Stimulated activated effector memory CD8-positive, alpha-beta T cell treated with anti-CD3 and anti-CD28 coated beads, Interleukin-12 subunit alpha, Interleukin-12 subunit beta, amount 100 ng/mL, for 72 hours (primary cell): Measurements from ENCODE around the gene LRRC73.
A peak's percentile ranks its signal among the peaks of the same experiment; 100 is the strongest.
"Not testable (repeated sequence)": the region's sequence is repeated elsewhere in the genome, so short reads cannot be mapped to it uniquely, and the experiment has no call there.

ENCODE experiments used
- ATAC-seq: fragments of 150-1000 bp; cut with Tn5 transposase; 2 replicates; pipeline ENCODE4 v1.10.0; 2021
- DNase-seq, 2 donors: peaks; one replicate each; pipeline ENCODE4 v3.0.0; 2021 to 2022; ENCODE audit warnings: low spot score in 2 of 2
- H3K27ac Mint-ChIP-seq: one replicate; pipeline ENCODE4 v1.8.0; 2022; ENCODE audit warnings: mild to moderate bottlenecking, mixed read lengths
- H3K36me3 Mint-ChIP-seq: one replicate; pipeline ENCODE4 v1.8.0; 2022; ENCODE audit warnings: mild to moderate bottlenecking, mixed read lengths
- H3K4me1 Mint-ChIP-seq: one replicate; pipeline ENCODE4 v1.8.0; 2022; ENCODE audit warnings: mixed read lengths
- H3K4me3 Mint-ChIP-seq: one replicate; pipeline ENCODE4 v1.8.0; 2022; ENCODE audit warnings: mild to moderate bottlenecking, mixed read lengths
- H3K9me3 Mint-ChIP-seq: one replicate; pipeline ENCODE4 v1.8.0; 2022; ENCODE audit warnings: mixed read lengths

Gene LRRC73

DNA sequence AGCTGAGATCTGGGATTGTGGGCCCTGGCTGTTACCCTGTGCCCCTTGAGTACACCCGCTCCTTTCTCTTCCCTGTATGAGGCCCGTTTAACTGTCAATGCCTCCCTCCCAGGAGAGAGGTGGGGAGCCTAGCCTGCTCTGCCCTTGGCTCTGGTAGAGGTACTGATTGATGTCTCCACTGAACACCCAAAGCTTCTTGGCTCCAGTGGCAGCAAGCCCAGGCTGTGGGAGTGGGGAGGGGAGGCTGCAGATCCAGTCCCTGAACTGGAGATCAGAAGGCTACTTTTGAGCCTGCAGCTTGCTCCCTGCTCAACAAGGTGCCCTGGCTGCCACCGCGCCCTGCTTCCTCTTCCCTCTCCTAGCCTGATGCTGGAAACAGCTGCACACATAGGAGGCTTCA lies 7.5 kb downstream of the LRRC73 start:
- no peak overlapping the region for H3K4me3 Mint-ChIP-seq
- peaks cover 18% of the 10 kb centered on the region for H3K4me1 Mint-ChIP-seq
- H3K27ac Mint-ChIP-seq: peak overlapping the region; percentile 71
- H3K9me3 Mint-ChIP-seq: no peaks in the 10 kb centered on the region
- DNase-seq: no peak
- ATAC-seq: no peak
- H3K36me3 Mint-ChIP-seq: peaks cover 74% of the 10 kb centered on the region

DNA sequence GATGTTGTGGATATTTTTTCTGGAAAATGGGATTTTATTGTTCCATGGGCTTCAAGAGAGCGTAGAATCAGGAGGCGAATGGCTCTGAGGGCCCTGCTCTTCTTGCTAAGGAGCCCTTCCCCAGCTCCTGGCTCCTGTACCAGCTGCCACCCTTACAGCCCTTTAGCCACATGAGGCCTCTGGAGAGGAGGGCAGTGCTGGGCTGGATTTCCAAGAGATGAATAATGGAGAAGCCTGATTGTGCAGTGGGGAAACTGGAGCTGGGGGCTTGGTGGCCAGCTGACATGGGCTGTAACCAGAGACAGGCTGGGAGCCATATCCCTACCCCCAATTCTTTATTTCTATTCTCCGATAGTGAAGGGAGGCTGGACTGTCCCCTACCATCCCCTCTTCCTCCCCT lies 9.2 kb downstream of the LRRC73 start:
- H3K4me3 Mint-ChIP-seq: no peak overlapping the region
- ATAC-seq (no peak), DNase-seq (no peak)
- peak overlapping the region; percentile 53 for H3K27ac Mint-ChIP-seq
- peaks cover 74% of the 10 kb centered on the region for H3K36me3 Mint-ChIP-seq
- H3K9me3 Mint-ChIP-seq: no peaks in the 10 kb centered on the region
- peaks cover 2% of the 10 kb centered on the region for H3K4me1 Mint-ChIP-seq

DNA sequence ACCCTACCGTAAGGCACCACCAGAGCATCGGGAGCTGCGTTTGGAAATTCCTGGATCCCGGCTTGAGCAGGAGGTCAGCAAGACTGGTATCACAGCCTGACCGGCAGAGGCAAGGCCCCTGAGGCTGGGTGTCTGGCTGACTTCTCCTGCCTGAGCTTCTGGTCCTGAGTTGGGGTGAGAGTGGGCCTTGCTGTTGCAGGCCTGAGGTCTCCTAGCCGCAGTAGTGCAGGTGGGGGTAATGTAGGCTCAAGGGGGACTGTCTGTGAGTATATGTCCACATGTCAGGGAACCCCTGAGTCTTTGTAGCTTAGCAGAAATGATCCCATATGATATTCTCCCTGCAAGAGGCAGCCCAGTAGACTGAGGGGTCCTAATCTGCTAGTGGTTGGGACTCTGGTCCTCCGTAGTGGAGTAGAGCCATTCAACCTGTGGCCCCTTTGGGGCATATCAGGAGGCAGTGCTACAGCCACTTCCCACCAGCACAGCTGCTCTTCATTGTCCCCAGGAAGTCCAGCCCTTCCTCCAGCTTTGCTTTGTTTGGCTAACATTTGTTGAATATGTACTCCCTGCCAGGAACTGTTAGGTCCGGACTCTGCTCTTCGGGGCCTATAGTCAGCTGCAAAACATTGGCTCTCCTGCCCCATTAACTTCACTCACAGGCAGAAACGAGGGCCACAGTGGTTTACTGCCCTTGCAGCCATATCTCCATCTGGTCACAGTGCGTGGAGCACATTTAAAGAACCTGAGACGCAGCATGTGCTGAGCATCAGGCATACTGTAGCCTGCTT lies 10.9 kb downstream of the LRRC73 start:
- no peak for ATAC-seq
- no peaks in the 10 kb centered on the region for H3K9me3 Mint-ChIP-seq
- no peak overlapping the region for H3K4me3 Mint-ChIP-seq
- DNase-seq: no peak
- no peak overlapping the region for H3K27ac Mint-ChIP-seq
- H3K4me1 Mint-ChIP-seq: peaks cover 19% of the 10 kb centered on the region
- H3K36me3 Mint-ChIP-seq: peaks cover 66% of the 10 kb centered on the region

DNA sequence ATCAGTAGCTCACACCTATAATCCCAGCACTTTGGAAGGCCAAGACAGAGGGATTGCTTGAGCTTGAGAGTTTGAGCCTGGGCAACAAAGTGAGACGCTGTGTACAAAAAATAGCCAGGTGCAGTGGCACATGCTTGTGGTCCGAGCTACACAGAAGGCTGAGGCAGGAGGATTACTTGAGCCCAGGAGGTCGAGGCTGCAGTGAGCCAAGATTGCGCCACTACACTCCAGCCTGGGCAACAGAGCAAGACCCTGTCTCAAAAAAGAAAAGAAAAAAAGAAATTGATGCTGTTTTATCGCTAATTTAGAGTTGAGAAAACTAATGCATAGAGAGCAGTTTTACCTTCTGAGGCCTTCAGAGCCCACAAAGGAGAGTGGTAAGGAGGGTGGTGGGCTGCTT lies 11.9 kb downstream of the LRRC73 start:
- not testable (repeated sequence) for H3K4me3 Mint-ChIP-seq, H3K9me3 Mint-ChIP-seq, DNase-seq, ATAC-seq, H3K27ac Mint-ChIP-seq
- H3K4me1 Mint-ChIP-seq: peaks cover 25% of the 10 kb centered on the region
- peaks cover 58% of the 10 kb centered on the region for H3K36me3 Mint-ChIP-seq

DNA sequence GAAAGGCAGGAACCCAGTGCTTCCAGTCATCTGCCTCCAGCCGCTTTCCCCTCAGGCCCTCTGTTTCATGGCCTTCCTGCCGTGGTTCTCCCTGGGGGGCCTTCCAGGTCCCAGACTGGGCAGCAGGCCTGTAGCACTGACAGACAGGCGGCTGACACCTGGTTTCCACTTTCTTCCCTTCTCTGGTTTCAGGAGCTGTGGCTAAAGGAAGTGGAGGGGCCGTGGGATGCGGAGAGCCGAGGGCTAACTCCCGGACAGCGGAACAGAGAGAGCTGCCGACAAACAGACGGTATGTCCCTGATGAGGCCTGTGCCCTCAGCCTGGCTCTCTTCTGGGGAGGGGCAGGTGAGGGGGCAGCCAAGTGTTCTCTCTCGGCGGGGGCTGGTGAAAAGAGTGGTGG lies 12.5 kb downstream of the LRRC73 start:
- peak overlapping the region; percentile 76 for H3K27ac Mint-ChIP-seq
- peaks cover 54% of the 10 kb centered on the region for H3K36me3 Mint-ChIP-seq
- DNase-seq (no peak), ATAC-seq (no peak)
- no peaks in the 10 kb centered on the region for H3K9me3 Mint-ChIP-seq
- no peak overlapping the region for H3K4me3 Mint-ChIP-seq
- H3K4me1 Mint-ChIP-seq: peaks cover 26% of the 10 kb centered on the region

DNA sequence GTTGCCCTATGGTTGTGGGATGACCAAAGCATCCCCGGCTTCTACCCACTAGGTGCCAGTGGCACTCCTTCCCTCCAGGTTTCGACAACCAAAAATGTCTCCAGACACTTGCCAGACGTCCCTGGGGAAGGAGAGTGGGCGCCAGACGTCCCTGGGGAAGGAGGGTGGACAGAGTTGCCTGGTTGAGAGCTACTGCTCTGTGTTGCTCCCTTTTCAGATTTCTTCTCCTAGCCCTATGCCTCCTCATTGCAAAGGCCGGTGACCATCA lies 13.1 kb downstream of the LRRC73 start:
- peaks cover 52% of the 10 kb centered on the region for H3K36me3 Mint-ChIP-seq
- H3K4me3 Mint-ChIP-seq: no peak overlapping the region
- no peaks in the 10 kb centered on the region for H3K9me3 Mint-ChIP-seq
- H3K4me1 Mint-ChIP-seq: peaks cover 32% of the 10 kb centered on the region
- peak overlapping the region; percentile 76 for H3K27ac Mint-ChIP-seq
- DNase-seq (no peak), ATAC-seq (no peak)

DNA sequence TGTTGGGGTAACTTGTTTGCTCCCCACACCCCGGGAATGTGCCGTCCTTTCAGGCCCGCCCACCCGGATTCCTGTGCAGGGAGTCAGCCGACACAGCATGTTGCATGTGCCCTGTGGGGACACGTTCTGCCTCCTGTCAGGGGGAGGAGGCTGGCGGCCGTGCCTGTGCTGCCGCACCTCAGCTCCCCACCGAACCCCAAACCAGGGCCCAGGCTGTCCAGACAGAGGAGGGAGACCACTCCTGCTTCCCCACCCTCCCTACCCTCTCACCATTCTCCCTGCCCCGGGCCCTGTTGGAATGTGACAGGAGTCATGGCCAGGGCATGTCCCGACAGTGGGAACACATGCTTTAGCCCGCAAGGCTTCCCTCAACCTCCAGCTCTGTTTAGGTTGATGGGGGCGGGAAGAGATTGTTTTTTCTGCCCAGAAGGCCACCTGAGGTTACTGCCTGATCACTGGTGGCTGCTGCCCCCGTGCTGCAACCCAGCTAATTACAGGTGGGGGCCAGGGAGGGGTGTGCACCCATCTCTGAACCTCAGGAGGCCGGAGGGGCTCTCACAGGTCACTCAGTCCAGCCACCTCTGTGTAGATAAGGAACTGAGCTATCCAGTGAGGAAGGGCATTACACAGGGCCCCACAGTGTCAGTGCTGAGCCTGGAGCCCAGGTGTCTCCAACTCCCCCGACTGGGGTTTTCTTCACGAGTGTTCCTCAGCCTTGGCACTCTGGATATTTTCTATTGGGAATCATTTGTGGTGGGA lies 13.6 kb downstream of the LRRC73 start:
- Mint-ChIP-seq H3K27ac (peak overlapping the region; percentile 76), H3K4me1 (peaks cover 32% of the 10 kb centered on the region)

DNA sequence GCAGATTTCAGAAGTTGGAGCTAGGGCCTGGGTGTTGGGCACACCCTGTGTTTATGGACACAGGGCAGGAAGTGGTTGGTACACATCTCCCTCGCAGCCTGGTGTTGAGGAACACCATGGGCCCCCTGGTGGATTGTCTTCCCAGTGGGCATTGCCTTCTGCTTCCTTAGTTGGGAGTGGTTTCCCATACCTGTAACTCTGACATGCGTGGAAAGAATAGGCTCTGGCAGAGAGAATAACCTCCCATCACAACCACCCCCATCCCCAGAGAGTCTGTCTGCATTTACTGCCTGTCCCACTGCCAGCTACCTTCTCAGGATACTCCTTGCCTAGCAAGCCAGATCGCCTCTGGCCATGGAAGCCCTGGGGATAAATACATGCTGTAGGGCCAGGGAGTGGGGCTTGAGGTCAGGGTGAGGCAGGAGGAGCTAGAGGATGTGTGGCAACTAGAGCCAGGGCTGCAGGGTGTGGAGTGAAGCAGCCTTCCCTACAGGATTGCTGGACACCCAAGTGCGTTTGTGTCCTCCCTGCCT lies 14.7 kb downstream of the LRRC73 start:
- Mint-ChIP-seq H3K36me3 (peaks cover 36% of the 10 kb centered on the region), H3K9me3 (no peaks in the 10 kb centered on the region), H3K4me3 (peak overlapping the region; percentile 14), H3K27ac (peak overlapping the region; percentile 91), H3K4me1 (peaks cover 32% of the 10 kb centered on the region)
- no peak for DNase-seq
- ATAC-seq: peak; percentile 48

More for the DNA sequence above, 13.6 kb downstream of the LRRC73 start:
- Mint-ChIP-seq H3K36me3 (peaks cover 47% of the 10 kb centered on the region), H3K9me3 (no peaks in the 10 kb centered on the region), H3K4me3 (no peak overlapping the region)
- DNase-seq: no peak
- no peak for ATAC-seq

DNA sequence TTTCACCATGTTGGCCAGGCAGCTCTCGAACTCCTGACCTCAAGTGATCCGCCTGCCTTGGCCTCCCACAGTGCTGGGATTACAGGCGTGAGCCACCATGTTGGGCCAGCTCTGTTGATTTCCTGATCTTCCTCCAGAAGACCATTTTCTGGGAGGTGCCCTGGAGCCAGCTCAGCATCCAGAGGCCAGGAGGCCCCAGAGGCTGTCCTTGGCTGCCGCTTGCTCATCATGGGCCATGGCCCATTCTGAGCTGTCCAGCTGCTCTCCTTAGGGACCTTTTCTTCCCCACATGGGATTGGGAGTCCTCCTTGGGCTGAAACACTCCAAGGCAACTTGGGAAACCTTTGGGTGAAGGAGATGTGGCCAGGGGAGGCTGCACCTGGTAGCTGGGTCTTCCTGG lies 15.4 kb downstream of the LRRC73 start:
- H3K4me1 Mint-ChIP-seq: peaks cover 32% of the 10 kb centered on the region
- peak overlapping the region; percentile 14 for H3K4me3 Mint-ChIP-seq
- H3K27ac Mint-ChIP-seq: peak overlapping the region; percentile 91
- DNase-seq (no peak), ATAC-seq (no peak)
- H3K9me3 Mint-ChIP-seq: no peaks in the 10 kb centered on the region
- H3K36me3 Mint-ChIP-seq: peaks cover 35% of the 10 kb centered on the region

DNA sequence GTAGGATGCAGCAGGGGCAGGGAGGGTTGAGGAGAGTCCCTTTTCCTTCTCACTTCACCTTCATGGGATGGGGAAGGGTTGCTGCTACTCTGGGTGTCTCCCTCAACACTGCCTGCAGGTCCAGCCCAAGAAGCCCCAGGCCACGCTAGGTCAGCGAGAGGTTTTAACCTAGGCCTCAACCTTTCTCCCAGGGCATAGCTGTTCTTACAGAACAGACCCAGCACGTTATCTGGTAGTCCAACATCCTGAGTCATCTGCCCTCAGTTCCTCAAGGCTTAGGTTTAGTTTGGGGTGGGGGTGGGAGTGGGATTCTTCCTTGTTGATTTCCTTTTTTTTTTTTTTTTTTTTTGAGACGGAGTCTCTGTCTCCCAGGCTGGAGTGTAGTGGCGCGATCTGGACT lies 15.8 kb downstream of the LRRC73 start:
- Mint-ChIP-seq H3K9me3 (no peaks in the 10 kb centered on the region), H3K36me3 (peaks cover 32% of the 10 kb centered on the region), H3K4me1 (peaks cover 33% of the 10 kb centered on the region), H3K27ac (no peak overlapping the region), H3K4me3 (no peak overlapping the region)
- ATAC-seq: no peak
- DNase-seq: no peak

DNA sequence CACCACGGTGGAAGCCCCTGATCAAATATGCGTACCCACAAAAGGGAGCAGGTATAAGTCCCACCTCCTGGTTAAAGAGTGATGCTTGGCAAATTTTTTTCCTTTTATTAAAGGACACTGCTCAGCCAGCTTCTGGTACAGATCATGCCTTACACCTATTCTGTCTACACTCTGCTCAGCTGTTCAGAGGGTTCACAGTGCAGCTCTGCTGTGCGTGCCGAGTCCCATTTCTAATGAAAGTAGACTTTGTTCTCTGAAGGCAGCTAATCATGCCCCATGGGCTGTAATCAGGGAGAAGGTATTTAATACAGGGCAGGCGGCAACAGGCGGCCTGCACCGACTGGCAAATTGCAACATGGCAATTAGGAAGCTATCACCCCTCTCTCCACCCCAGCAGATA lies 16.3 kb downstream of the LRRC73 start:
- Mint-ChIP-seq H3K4me3 (no peak overlapping the region), H3K36me3 (peaks cover 27% of the 10 kb centered on the region), H3K9me3 (no peaks in the 10 kb centered on the region), H3K27ac (no peak overlapping the region), H3K4me1 (peaks cover 37% of the 10 kb centered on the region)
- ATAC-seq (no peak), DNase-seq (no peak)

DNA sequence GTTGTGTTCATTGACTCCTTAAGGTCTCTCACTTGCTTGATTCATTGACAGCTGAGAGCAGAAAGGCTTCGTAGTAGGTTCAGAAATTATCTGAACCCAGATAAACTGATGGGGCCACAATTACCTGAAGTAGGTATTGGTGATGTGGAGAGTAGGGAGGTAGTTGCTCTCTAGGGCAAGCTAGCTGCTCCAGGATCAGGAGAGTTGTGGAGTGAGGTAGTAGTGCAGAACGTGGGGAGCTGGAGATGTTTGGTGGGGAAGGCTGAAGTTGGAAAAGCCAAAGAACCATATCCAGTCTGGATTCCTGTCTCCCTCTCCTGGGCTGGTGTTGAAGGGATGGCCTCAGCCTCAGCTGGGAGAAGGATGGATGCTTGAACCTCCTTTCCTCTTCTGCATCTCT lies 16.9 kb downstream of the LRRC73 start:
- DNase-seq (no peak), ATAC-seq (no peak)
- H3K4me1 Mint-ChIP-seq: peaks cover 37% of the 10 kb centered on the region
- no peak overlapping the region for H3K4me3 Mint-ChIP-seq
- peak overlapping the region; percentile 5 for H3K27ac Mint-ChIP-seq
- no peaks in the 10 kb centered on the region for H3K9me3 Mint-ChIP-seq
- H3K36me3 Mint-ChIP-seq: peaks cover 21% of the 10 kb centered on the region

DNA sequence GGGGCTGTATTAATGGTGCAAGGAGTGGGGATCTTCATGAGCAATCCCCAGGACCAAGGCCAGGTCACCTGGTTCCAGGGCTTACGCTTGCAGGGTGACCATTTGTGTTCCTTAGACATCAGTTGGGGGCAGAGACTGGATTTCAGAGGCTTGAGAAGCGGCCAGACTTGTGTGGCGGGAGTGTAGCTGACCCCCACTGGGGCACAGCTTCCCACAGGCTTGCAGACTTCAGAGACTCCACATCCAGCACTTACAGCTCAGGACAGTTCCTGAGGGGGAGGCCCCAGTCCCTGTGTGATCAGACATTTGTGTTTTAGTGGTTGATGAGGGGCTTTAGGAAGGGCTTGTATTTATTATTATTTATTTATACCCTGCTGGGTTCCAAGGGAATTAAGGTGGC lies 17.5 kb downstream of the LRRC73 start:
- Mint-ChIP-seq H3K9me3 (no peaks in the 10 kb centered on the region), H3K27ac (peak overlapping the region; percentile 5), H3K36me3 (peaks cover 16% of the 10 kb centered on the region), H3K4me3 (no peak overlapping the region), H3K4me1 (peaks cover 37% of the 10 kb centered on the region)
- DNase-seq (no peak), ATAC-seq (no peak)

DNA sequence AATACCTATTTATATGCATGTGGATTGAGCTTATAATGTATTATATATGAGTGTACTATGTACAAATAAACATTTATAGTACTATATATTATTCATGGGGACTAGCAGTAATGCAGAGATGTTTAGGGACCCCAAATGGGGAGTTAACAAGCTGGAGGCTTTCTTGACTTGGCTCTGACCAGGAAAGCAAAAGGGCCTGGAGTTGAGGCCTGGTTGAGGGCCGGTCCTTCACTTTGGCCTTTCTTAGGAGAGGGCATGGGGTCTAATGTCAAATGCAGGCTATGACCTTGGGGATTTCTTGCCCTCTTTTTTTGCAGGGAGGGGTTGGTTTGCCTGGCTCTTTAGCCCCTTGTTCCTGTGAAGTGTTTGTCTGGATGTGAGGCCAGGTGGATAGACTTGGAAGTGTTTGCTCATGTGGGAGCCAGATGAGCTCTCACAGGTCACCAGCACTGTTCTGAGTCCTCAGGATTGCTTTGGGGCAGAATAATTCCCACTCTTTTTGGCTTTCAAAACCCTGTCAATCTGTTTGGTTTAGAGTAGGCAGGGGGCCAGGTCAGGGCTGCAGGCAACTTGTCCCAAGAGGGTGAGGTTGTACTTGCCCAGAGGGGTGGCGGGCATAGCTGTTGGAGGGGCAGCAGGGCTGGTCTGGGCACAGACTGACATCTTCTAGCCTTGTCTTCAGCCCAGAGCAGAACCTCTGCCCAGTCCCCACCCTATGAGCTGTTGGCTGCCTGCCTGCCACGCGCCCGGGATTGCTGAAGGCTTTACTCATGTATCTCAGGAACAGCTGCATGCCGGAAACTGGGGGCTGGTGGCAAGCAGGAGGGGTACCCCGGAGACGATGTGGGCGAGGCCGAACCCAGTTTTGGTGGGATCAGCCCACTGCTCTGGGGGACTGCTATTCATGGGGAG lies 18.1 kb downstream of the LRRC73 start:
- Mint-ChIP-seq H3K4me1 (peaks cover 37% of the 10 kb centered on the region), H3K9me3 (no peaks in the 10 kb centered on the region), H3K4me3 (no peak overlapping the region), H3K36me3 (peaks cover 14% of the 10 kb centered on the region), H3K27ac (peak overlapping the region; percentile 5)
- no peak for ATAC-seq
- DNase-seq: no peak

DNA sequence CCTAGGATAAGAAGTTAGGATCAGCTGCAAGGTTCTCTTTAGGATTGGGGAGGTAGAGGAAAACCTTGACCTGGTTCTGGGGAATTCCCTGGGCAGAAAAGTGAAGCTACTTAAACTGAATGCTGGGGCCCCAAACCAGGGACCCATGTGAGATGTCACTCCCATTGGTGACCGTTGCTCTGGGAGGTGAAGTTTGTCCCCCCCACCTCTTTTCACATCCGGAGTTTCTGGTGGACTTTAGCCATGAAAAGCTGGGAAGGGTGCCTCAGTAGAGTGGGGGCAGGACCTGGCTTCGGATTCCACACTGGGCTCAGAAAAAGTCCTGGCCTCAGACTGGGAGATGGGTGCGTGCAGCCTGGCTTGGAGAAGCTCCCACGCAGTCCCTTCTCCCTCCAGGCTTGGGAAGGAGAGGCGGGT lies 19.6 kb downstream of the LRRC73 start:
- no peak for DNase-seq
- H3K4me1 Mint-ChIP-seq: peaks cover 31% of the 10 kb centered on the region
- no peak overlapping the region for H3K4me3 Mint-ChIP-seq
- H3K27ac Mint-ChIP-seq: no peak overlapping the region
- H3K36me3 Mint-ChIP-seq: peaks cover 24% of the 10 kb centered on the region
- H3K9me3 Mint-ChIP-seq: no peaks in the 10 kb centered on the region
- ATAC-seq: no peak
